HG03439 (cell line): ENCODE results near the gene FAM111B.

Experiments used
- ATAC-seq: cut with Tn5 transposase; IDR thresholded peaks from one replicate; pipeline ENCODE4 v1.9.1; 2021; ENCODE audit warnings: mild to moderate bottlenecking, moderate library complexity; ENCODE audit not compliant: unreplicated experiment

Gene FAM111B

DNA sequence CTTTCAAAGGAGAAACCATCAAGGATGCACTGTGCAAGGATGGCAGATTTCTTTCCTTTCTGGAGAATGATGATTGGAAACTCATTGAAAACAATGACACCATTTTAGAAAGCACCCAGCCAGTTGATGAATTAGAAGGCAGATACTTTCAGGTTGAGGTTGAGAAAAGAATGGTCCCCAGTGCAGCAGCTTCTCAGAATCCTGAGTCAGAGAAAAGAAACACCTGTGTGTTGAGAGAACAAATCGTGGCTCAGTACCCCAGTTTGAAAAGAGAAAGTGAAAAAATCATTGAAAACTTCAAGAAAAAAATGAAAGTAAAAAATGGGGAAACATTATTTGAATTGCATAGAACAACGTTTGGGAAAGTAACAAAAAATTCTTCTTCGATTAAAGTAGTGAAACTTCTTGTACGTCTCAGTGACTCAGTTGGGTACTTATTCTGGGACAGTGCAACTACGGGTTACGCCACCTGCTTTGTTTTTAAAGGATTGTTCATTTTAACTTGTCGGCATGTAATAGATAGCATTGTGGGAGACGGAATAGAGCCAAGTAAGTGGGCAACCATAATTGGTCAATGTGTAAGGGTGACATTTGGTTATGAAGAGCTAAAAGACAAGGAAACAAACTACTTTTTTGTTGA lies 45.4 kb downstream of the FAM111B start:
- peak; percentile 69 for ATAC-seq

DNA sequence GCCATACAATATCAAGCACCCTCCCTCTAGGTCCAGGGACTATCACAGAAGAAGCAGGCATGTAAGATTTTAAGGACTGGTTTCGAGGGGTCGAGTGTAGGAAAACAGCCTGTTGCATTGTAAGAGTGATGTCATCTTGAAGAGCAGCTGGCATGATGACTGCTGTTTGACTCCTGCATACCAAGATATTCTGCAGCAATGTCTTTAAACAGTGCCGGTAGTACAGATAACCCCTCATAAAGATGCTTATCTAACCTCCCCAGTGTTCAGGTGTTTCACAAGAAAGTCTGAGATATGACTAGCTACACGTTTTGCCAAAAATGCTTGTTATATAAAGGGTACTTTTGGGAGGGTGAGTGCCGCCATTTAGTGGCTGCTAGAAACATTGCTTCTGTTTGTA lies 47.6 kb downstream of the FAM111B start:
- no peak for ATAC-seq

- no peak for ATAC-seq
These were observed 50.4 kb downstream of the FAM111B start for GRCh38 chr11:59157433-59157832.

DNA sequence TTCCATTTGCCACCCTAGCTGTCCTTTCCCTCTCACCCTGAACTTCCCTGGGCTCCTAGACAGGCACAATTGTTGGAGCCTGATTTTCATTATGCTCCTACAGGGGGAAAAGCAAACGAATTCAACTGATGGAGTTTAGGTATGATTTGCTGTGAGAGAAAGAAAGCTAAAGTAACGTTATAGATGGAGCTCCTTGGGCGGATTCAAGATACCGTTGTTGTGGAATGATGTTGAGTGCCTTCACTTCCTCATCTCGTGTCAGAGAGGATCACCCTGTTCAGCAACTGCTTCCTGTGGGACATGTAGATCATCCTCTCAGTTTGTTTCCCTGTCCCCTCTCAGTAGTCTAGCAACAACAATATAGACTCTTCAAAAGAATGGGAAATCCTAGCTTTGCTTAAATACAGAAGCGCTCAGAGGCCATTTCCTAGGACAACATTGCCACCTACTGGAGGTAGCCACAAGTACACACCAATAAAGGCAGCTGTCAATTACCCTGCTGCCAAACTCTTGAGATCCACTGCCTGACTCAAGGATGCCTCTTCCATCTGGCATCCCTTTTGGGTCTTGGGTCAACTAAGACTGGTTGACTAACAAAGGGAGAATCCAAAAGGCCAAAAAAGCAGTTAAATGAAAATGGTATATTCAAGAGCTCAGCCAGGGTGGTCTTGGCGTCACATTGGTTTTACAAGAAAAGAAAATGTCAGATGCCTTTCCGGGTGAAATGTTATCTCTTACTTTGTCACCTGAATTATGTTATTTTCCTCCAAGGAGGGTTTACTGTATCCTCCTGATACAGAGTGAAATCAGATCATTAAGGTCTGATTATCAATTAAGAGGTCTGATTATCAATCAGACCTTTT lies 51.4 kb downstream of the FAM111B start:
- peak; percentile 84 for ATAC-seq

DNA sequence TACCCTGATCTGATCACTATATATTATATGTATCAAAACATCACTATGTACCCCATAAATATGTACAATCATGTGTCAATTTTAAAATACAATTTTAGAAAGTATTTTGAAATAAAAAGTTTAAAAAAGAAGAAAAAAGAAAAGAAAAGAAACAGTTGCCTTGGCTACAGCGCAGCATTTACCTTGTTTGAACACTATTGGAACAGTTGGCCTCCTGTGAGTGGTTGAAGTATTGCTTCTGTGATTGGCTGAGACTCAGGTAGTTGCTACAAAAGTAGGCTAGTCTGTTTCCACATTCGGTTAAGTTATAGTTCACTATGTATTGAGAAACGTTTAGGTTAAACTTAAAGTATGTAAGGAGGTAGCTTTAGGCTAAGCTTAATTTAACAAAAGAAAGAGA lies 57.0 kb downstream of the FAM111B start:
- no peak for ATAC-seq

DNA sequence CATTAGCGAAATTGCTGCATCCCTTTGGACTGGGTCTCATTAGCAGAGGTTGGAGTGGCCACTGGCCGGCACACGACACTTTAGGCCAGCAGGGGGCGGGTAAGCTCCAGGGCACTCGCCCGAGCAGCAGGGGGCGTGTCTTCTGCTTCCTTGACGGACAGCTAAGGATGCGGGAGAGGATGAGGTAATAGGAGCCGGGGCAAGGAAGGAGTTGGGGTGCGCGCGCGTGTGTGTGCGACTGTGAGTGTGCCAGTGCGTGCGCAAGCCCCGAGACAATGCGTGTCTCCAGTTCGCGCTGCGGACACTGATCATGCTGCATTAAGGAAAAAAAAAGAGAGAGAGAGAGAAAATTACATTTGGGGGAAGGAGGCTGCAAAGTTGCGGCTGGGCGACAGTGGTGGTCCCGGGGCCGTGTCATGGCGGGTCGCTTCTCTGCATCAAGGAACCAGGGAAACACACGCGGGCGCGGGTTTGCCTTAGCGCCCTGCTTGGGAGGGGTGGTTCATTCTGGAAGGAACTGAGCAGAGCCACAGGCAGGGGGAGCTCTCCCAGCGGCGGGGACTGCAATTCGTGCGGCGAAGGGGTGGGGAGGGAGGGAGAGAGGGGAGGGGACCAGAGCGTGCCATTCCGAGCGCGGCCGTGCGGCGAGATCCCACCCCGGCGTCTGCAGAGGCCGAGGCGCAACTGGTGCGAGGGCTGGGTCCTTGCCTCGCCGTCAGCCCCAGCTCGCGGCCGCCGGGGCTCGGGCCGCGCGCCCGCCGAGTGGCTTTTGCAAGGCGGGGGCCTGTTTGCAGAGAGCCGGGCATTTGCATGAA lies 64.7 kb downstream of the FAM111B start, which contains the start of gene DTX4:
TSS of gene DTX4 (plus strand) at position 625 of the 815 bp plus-strand sequence. CDS start 464 bp downstream, outside the sequence.
- ATAC-seq, result peak; percentile 84

DNA sequence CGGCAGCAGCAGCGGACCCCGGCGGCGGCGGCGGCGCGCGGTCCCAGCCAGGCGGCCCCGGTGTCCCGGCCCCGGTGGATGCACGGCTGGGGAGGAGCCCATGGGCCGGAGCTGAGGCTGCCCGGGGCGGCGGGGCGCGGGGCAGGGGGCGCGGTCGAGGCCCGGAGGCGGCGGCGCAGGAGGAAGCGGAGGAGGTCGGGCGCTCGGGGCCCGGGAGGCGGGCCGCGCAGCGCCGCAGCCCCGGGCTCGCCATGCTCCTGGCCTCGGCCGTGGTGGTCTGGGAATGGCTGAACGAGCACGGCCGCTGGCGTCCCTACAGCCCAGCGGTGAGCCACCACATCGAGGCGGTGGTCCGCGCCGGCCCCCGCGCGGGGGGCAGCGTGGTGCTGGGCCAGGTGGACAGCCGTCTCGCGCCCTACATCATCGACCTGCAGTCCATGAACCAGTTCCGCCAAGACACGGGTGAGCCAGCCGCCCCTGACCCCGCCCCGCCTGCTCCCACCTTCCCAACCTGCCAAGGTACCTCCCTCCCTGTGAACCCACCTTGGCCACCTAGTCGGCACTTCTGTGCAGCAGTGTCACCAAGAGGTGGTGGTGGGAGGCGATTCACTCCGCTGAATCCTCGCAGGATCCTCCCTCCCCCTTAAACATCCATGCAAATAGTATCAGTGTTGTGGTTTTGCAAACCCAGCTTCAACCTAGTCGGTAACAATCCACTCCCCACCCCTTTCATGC lies 65.5 kb downstream of the FAM111B start:
- ATAC-seq, result peak; percentile 28

- no peak for ATAC-seq
These were observed 66.3 kb downstream of the FAM111B start for GRCh38 chr11:59173080-59173963.

DNA sequence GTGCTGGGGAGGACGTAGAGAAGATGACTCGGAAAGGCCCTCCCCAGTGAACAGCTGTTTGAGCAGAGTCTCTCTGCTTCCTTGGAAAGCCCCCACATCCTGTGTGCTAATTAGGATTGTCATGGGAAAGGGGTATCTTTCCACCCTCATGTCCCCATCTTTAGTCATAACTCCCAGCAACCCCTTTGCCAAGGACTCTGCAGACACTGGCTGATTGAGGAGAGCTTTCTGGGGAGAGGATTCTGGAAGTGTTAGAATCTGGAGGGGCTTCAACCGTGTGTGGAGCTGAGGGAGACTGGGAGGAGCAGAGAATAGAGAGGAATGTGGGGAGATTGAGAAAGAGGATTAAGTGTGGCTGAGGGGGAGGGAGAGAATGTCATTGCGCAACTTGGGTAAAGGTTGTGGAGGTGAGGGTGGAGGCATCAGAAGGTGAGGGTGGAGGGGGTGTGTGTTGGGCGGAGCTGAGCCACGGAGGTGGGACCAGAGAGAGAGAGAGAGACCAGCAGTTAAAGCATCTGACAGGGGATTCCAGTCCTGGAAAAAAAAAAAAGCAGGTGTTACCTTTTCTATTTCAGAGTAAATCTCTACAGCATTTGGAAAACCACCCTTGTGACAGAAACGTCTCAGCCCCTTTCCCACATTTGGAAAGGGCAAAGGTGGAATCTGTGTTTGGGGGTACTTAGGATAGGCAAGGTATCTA lies 67.1 kb downstream of the FAM111B start:
- ATAC-seq, result no peak

DNA sequence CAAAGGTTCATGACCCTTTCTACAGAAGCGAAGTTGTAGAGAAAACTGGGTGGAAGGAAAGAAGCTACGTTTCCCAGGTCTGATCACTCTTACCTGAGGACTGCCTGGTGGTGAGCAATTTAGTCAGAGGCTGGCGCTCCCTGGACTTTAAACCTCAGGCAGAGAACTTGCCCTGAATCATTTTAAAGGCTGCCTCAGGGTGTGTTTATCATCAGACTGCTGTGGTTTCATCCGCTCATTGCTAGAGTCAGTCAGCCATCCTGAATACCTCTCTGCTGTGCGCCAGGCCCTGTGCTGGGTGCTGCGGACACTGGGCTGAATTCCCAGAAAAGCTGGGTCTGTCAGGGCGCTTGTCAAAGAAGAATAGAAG lies 67.6 kb downstream of the FAM111B start:
- no peak for ATAC-seq

GRCh38 chr11:59175091-59175501 lies 68.1 kb downstream of the FAM111B start:
- ATAC-seq, result no peak

GRCh38 chr11:59176330-59176729 lies 69.3 kb downstream of the FAM111B start:
- ATAC-seq, result no peak
